ENCODE data around the gene TBK1.

- TF ChIP-seq CTCF (conservative IDR thresholded peaks at IDR 0.05) (no peak), EZH2 (IDR thresholded peaks at IDR 0.05; ENCODE audit: low read depth) (no peak)
Measured at GRCh38 chr12:64549108-64549507, 97.2 kb downstream of the TBK1 start.
